ENCODE results near the gene MOCS1. TPM values are rescaled to one million over a fixed set of nuclear protein-coding genes. Genes with fewer than 3 reads are reported as not detected.
A peak's percentile ranks its signal among the peaks of the same experiment; 100 is the strongest.

The MOCS1 gene
- total and polyA plus RNA-seq, 12 donors: 10.2 to 41.4 (median 26.0) TPM

DNA sequence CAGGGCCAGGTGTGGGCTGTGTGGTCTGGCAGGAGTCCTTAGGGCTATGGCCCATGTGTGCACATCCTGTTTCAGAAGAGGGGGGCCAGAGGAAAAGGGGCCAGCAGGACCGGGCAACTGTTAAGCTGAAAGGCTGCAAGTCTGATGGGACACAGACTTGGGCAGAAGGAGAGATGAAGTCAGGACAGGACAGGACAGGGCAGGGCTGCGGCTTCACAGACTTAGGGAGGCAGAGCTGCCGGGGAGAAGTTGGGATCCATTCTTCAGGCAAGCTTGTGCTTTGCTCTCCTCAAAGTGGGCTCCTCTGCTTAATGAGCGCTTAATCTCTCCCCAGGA is 28.7 kb downstream of the MOCS1 start:
- WGBS, 4 donors: 80 to 89% (median 88%) methylated on average over 4 of the region's 4 CpGs
- no peak for DNase-seq

GRCh38 chr6:39904946-39905639 is 29.2 kb downstream of the MOCS1 start:
- TF ChIP-seq POLR2A (IDR thresholded peaks at IDR 0.05) (no peak), CTCF (IDR thresholded peaks at IDR 0.05) (no peak)
- Histone ChIP-seq H3K27me3 (no peaks in the 10 kb centered on the region), H3K4me1 (replicated peaks in 1 of 2) (no peaks in the 10 kb centered on the region), H3K9me3 (replicated peaks in 1 of 3) (no peaks in the 10 kb centered on the region), H3K27ac (peak overlapping the region in 1 of 5 donors; percentile 10), H3K36me3 (replicated peaks in 1 of 2) (peaks cover 0 to 26% of the 10 kb centered on the region in 2 donors), H3K4me3 (no peak overlapping the region)
- intact Hi-C loops (cut with DNase I): no loop called here
- WGBS, 4 donors: 82 to 90% (median 84%) methylated on average over 4 of the region's 4 CpGs
- DNase-seq: no peak

More for the DNA sequence above, 28.7 kb downstream of the MOCS1 start:
- TF ChIP-seq POLR2A (IDR thresholded peaks at IDR 0.05): no peak
- no peak for TF ChIP-seq CTCF (IDR thresholded peaks at IDR 0.05)
- H3K4me1 ChIP-seq (replicated peaks in 1 of 2): no peaks in the 10 kb centered on the region
- no peak overlapping the region for H3K4me3 ChIP-seq
- no peaks in the 10 kb centered on the region for H3K9me3 ChIP-seq (replicated peaks in 1 of 3)
- peaks cover 0 to 21% of the 10 kb centered on the region in 2 donors for H3K36me3 ChIP-seq (replicated peaks in 1 of 2)
- no peaks in the 10 kb centered on the region for H3K27me3 ChIP-seq
- intact Hi-C loops (cut with DNase I): no loop called here
- H3K27ac ChIP-seq: peak overlapping the region in 1 of 5 donors; percentile 10

DNA sequence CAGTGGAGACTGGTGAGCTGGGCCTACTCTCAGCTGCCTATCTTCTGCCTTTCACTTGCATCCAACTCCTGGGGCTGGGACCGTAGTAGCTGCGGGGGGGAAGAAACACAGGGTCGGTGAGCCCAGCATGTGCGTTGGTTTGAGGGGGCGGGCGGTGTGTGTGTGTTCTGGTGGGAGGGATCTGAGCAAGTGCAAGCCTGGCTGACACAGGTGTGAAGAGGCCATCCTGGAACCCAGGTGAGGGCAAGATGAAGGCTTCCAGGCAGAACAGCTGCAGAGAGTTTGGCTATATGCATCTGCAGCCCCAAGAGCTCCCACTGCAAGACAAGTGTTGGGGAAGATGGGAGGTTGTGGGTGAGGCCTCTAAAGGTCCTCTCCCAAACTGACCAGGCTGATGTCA is 30.6 kb downstream of the MOCS1 start:
- intact Hi-C loops (cut with DNase I): no loop called here
- 87 to 99% (median 95%) methylated on average over 6 of the region's 6 CpGs for WGBS, 4 donors
- TF ChIP-seq CTCF (IDR thresholded peaks at IDR 0.05): no peak
- TF ChIP-seq POLR2A (IDR thresholded peaks at IDR 0.05): no peak
- Histone ChIP-seq H3K27me3 (no peaks in the 10 kb centered on the region), H3K36me3 (replicated peaks in 1 of 2) (peaks cover 0 to 38% of the 10 kb centered on the region in 2 donors), H3K4me1 (replicated peaks in 1 of 2) (no peaks in the 10 kb centered on the region), H3K9me3 (replicated peaks in 1 of 3) (no peaks in the 10 kb centered on the region), H3K4me3 (no peak overlapping the region), H3K27ac (no peak overlapping the region)
- no peak for DNase-seq

DNA sequence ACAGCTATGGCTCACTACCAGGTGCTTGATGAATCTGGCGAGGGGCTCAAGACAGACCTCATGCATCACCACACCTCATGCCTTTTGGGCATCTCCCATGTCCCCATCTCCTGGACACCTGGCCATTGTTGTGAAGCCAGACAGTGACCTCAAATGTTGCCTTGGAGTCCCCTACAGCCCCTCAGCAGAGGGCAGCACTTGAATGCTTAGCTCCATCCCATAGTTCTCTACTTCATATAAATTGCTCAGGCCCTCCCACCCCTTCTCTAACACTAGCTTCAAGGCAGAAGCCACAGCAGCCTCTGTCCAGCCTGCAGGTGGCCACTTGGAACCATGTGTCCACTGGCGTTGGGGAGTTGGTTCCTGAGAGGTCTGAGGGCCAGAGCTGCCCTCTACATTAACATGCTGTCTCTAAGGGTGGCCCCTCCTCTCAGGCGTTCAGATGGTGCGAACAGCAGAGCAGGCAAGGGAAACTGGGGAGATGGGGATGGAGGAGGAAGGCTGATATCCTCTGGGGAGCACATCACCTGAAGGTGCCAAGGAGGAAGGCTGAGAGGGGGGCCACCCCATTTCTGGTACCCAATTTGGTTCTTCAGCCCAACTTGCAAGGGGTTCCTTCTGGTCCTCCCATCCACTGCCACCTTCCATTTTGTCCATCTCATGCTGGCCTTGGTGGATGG is 31.3 kb downstream of the MOCS1 start:
- no peak overlapping the region for H3K27ac ChIP-seq

More for the DNA sequence above, 31.3 kb downstream of the MOCS1 start:
- DNase-seq: no peak
- H3K27me3 ChIP-seq: no peaks in the 10 kb centered on the region
- WGBS, 4 donors: 91 to 100% (median 95%) methylated on average over 4 of the region's 4 CpGs
- H3K9me3 ChIP-seq (replicated peaks in 1 of 3): no peaks in the 10 kb centered on the region
- TF ChIP-seq CTCF (IDR thresholded peaks at IDR 0.05): no peak
- TF ChIP-seq POLR2A (IDR thresholded peaks at IDR 0.05): no peak
- H3K4me1 ChIP-seq (replicated peaks in 1 of 2): no peaks in the 10 kb centered on the region
- no peak overlapping the region for H3K4me3 ChIP-seq
- intact Hi-C loops (cut with DNase I): no loop called here
- peaks cover 0 to 45% of the 10 kb centered on the region in 2 donors for H3K36me3 ChIP-seq (replicated peaks in 1 of 2)
